Measurements from ENCODE around the gene DLK1.

DNA sequence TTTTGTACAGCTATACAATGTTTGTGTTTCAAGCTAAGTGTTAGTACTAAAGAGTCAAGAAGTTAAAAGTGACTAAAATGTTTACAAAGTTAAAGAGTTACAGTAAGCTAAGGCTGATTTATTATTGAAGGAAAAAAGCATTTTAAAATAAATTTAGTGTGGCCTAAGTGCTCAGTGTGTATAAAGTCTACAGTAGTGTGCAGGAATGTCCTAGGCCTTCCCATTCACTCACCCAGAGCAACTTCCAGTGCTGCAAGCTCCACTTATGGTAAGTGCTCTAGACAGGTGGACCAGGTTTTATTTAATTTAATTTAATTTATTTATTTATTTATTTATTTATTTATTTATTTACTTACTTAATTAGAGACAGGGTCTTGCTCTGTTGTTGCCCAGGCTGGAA is 19.6 kb downstream of the DLK1 start:
- TF ChIP-seq, protein P1, sequence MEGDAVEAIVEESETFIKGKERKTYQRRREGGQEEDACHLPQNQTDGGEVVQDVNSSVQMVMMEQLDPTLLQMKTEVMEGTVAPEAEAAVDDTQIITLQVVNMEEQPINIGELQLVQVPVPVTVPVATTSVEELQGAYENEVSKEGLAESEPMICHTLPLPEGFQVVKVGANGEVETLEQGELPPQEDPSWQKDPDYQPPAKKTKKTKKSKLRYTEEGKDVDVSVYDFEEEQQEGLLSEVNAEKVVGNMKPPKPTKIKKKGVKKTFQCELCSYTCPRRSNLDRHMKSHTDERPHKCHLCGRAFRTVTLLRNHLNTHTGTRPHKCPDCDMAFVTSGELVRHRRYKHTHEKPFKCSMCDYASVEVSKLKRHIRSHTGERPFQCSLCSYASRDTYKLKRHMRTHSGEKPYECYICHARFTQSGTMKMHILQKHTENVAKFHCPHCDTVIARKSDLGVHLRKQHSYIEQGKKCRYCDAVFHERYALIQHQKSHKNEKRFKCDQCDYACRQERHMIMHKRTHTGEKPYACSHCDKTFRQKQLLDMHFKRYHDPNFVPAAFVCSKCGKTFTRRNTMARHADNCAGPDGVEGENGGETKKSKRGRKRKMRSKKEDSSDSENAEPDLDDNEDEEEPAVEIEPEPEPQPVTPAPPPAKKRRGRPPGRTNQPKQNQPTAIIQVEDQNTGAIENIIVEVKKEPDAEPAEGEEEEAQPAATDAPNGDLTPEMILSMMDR (IDR thresholded peaks at IDR 0.05): no peak
- no peak for TF ChIP-seq POLR2A (IDR thresholded peaks at IDR 0.05)
